IMR-90 (cell line): Measurements from ENCODE around the gene TSPAN3. TPM values are rescaled to one million over a fixed set of nuclear protein-coding genes. Genes with fewer than 3 reads are reported as not detected.

Experiments used
- ATAC-seq: fragments of 200-7000 bp; cut with Tn5 transposase; 2 replicates; pipeline ENCODE4 v1.9.1; 2020; ENCODE audit warnings: low read depth, mild to moderate bottlenecking, moderate library complexity
- BruUV-seq: library from RNA; stranded (reverse); fragments of 400-500 nt; replicated peaks from 2 replicates; lab custom pipeline; 2021; lab: Mats Ljungman, UMichigan
- CTCF ChIA-PET: fragments of 300-600 bp; formaldehyde crosslinking; extraction: SDS; loops from one replicate; lab custom pipeline; 2021; ENCODE audit warnings: antibody characterized with exemption; lab: Yijun Ruan, JAX
- POLR2A ChIA-PET: fragments of 300-600 bp; sonication (Branson Sonifier 250); formaldehyde crosslinking; loops from one replicate; lab custom pipeline; 2022; ENCODE audit warnings: antibody characterized with exemption; ENCODE audit not compliant: unreplicated experiment; lab: Charles Lee
- DNase-seq: peaks from one replicate; pipeline ENCODE4 v3.0.0; 2013
- H2AFZ ChIP-seq: replicated peaks from 2 replicates; pipeline ENCODE3; 2013; ENCODE audit warnings: low read length, mild to moderate bottlenecking; ENCODE audit not compliant: poor library complexity
- H2AK5ac ChIP-seq: 2 replicates; pipeline ENCODE4 v1.6.1; 2013; ENCODE audit warnings: low read depth, low read length, inconsistent platforms
- H2AK9ac ChIP-seq: replicated peaks from 2 replicates; pipeline ENCODE3; 2013; ENCODE audit warnings: mild to moderate bottlenecking, low read depth, low read length, moderate library complexity; ENCODE audit not compliant: poor library complexity
- H2BK120ac ChIP-seq: 2 replicates; pipeline ENCODE4 v1.6.1; 2013; ENCODE audit warnings: low read depth, low read length, inconsistent platforms
- H2BK15ac ChIP-seq: 3 replicates; pipeline ENCODE4 v1.6.1; 2013; ENCODE audit warnings: low read depth, low read length, inconsistent platforms
- H2BK20ac ChIP-seq: 2 replicates; pipeline ENCODE4 v1.6.1; 2013; ENCODE audit warnings: low read depth, mild to moderate bottlenecking, inconsistent platforms, low read length, moderate library complexity
- H2BK5ac ChIP-seq: 2 replicates; pipeline ENCODE4 v1.6.1; 2013; ENCODE audit warnings: mild to moderate bottlenecking, low read depth, low read length, inconsistent platforms; ENCODE audit not compliant: poor library complexity, severe bottlenecking
- H3K14ac ChIP-seq: replicated peaks from 2 replicates; pipeline ENCODE4 v1.6.1; 2013; ENCODE audit warnings: low read depth, low read length, inconsistent platforms
- H3K18ac ChIP-seq: 2 replicates; pipeline ENCODE4 v1.6.1; 2013; ENCODE audit warnings: low read depth, low read length, control low read depth
- H3K23ac ChIP-seq: 2 replicates; pipeline ENCODE4 v1.6.1; 2013; ENCODE audit warnings: low read depth, low read length, inconsistent platforms
- H3K27ac ChIP-seq: 2 replicates; pipeline ENCODE4 v1.5.1; 2013; ENCODE audit warnings: mild to moderate bottlenecking, control low read depth, low read length; ENCODE audit not compliant: insufficient read depth
- H3K27me3 ChIP-seq: 2 replicates; pipeline ENCODE4 v1.6.1; 2013; ENCODE audit warnings: low read length; ENCODE audit not compliant: control insufficient read depth, insufficient read depth
- H3K36me3 ChIP-seq: 2 replicates; pipeline ENCODE4 v1.6.1; 2013; ENCODE audit warnings: low read length, mixed read lengths; ENCODE audit not compliant: control insufficient read depth, insufficient read depth
- H3K4ac ChIP-seq: 2 replicates; pipeline ENCODE4 v1.6.1; 2013; ENCODE audit warnings: low read depth, low read length, inconsistent platforms
- H3K4me1 ChIP-seq: 2 replicates; pipeline ENCODE4 v1.6.1; 2013; ENCODE audit warnings: low read length, mixed read lengths; ENCODE audit not compliant: control insufficient read depth, insufficient read depth
- H3K4me2 ChIP-seq: 2 replicates; pipeline ENCODE4 v1.6.1; 2013; ENCODE audit warnings: low read depth, mild to moderate bottlenecking, control low read depth, low read length, moderate library complexity
- H3K4me3 ChIP-seq: 2 replicates; pipeline ENCODE4 v1.5.1; 2013; ENCODE audit warnings: low read depth, mild to moderate bottlenecking, control low read depth, low read length, moderate library complexity; ENCODE audit not compliant: insufficient read depth
- H3K56ac ChIP-seq: 2 replicates; pipeline ENCODE4 v1.6.1; 2013; ENCODE audit warnings: low read length, inconsistent platforms; ENCODE audit not compliant: insufficient read depth; ENCODE audit errors: extremely low read depth
- H3K79me1 ChIP-seq, 2 experiments: 2 replicates each; pipeline ENCODE4 v1.6.1; 2013; ENCODE audit warnings: low read length in 2 of 2, inconsistent platforms in 1 of 2, low read depth in 1 of 2
- H3K9ac ChIP-seq: 2 replicates; pipeline ENCODE4 v1.6.1; 2013; ENCODE audit warnings: low read depth, low read length, control low read depth
- H3K9me1 ChIP-seq: 2 replicates; pipeline ENCODE4 v1.6.1; 2013; ENCODE audit warnings: low read length, inconsistent platforms; ENCODE audit not compliant: insufficient read depth
- H3K9me3 ChIP-seq: 2 replicates; pipeline ENCODE4 v1.6.1; 2013; ENCODE audit warnings: low read length; ENCODE audit not compliant: control insufficient read depth, insufficient read depth
- H4K20me1 ChIP-seq: 2 replicates; pipeline ENCODE4 v1.6.1; 2013; ENCODE audit warnings: low read length, inconsistent platforms; ENCODE audit not compliant: insufficient read depth
- H4K5ac ChIP-seq: 2 replicates; pipeline ENCODE4 v1.6.1; 2013; ENCODE audit warnings: mild to moderate bottlenecking, low read depth, low read length, control low read depth
- H4K8ac ChIP-seq, 2 experiments: 2 replicates each; pipeline ENCODE4 v1.6.1; 2013; ENCODE audit warnings: low read depth in 2 of 2, low read length in 2 of 2, control low read depth in 1 of 2, inconsistent platforms in 1 of 2
- H4K91ac ChIP-seq: 2 replicates; pipeline ENCODE4 v1.6.1; 2013; ENCODE audit warnings: low read depth, low read length, inconsistent platforms; ENCODE audit not compliant: insufficient read depth
- BHLHE40 ChIP-seq: fragments of 150-350 bp; IDR thresholded peaks from 2 replicates; pipeline ENCODE4 v1.6.1; 2016; ENCODE audit warnings: mild to moderate bottlenecking, low read depth, low read length
- CEBPB ChIP-seq: IDR thresholded peaks from 2 replicates; pipeline ENCODE4 v1.6.1; 2012; ENCODE audit warnings: low read depth, low read length, improper control_type of control experiment
- FOS ChIP-seq: fragments of 150-350 bp; IDR thresholded peaks from 2 replicates; pipeline ENCODE4 v1.6.1; 2016; ENCODE audit warnings: low read depth, low read length
- MAFK ChIP-seq: IDR thresholded peaks from 2 replicates; pipeline ENCODE4 v1.6.1; 2012; ENCODE audit warnings: low read depth, low read length, improper control_type of control experiment
- MXI1 ChIP-seq: IDR thresholded peaks from 2 replicates; pipeline ENCODE4 v1.6.1; 2012; ENCODE audit warnings: low read depth, mild to moderate bottlenecking, low read length, moderate library complexity, borderline replicate concordance
- NFE2L2 ChIP-seq: fragments of 150-350 bp; IDR thresholded peaks from 2 replicates; pipeline ENCODE4 v1.6.1; 2016; ENCODE audit warnings: low read depth, mild to moderate bottlenecking, low read length
- POLR2A ChIP-seq: IDR thresholded peaks from 2 replicates; pipeline ENCODE4 v1.6.1; 2012; ENCODE audit warnings: mild to moderate bottlenecking, low read depth, low read length
- RAD21 ChIP-seq: IDR thresholded peaks from 2 replicates; pipeline ENCODE4 v1.6.1; 2012; ENCODE audit warnings: low read length, improper control_type of control experiment
- RCOR1 ChIP-seq: IDR thresholded peaks from 2 replicates; pipeline ENCODE4 v1.6.1; 2012; ENCODE audit warnings: mild to moderate bottlenecking, low read length, improper control_type of control experiment; ENCODE audit not compliant: insufficient replicate concordance
- RFX5 ChIP-seq: IDR thresholded peaks from 2 replicates; pipeline ENCODE4 v1.8.0; 2012; ENCODE audit warnings: low read depth, mild to moderate bottlenecking, low read length, moderate library complexity
- SMC3 ChIP-seq: fragments of 150-350 bp; IDR thresholded peaks from 2 replicates; pipeline ENCODE4 v1.6.1; 2016; ENCODE audit warnings: low read depth, mild to moderate bottlenecking, antibody characterized with exemption, low read length, moderate library complexity
- WGBS, 2 experiments: methylation state at CpG; one replicate each; pipeline versions ENCODE4 v1.1.5 to v1.1.7; 2013; ENCODE audit warnings: missing lambda C conversion rate in 2 of 2; ENCODE audit not compliant: insufficient read length in 1 of 2; ENCODE audit errors: extremely low coverage in 2 of 2; 5-methylcytosine and 5-hydroxymethylcytosine counted together
- dilution Hi-C: fragments of 300-500 bp; cut with HindIII; formaldehyde crosslinking; loops from one replicate; pipeline ENCODE4 v1.14.3; 2018; ENCODE audit warnings: low sequenced_read_pairs; ENCODE audit not compliant: unreplicated experiment
- in situ Hi-C: fragments of 300-500 bp; cut with MboI; formaldehyde crosslinking; loops from 3 replicates; pipeline ENCODE4 v1.14.3; 2019; ENCODE audit warnings: low sequenced_read_pairs, inconsistent platforms, mixed read lengths
- intact Hi-C: fragments of 100-400 bp; cut with micrococcal nuclease; formaldehyde crosslinking; loops from 2 replicates; pipeline ENCODE4 v1.10.0; 2022
- polyA plus RNA-seq, 3 experiments: library from polyadenylated mRNA; depleted of rRNA; stranded (reverse); fragments of >200 nt; gene quantifications; 2 replicates each; pipeline ENCODE4 v1.2.3, GENCODE V29; 2012; ENCODE audit warnings: low replicate concordance in 1 of 3
- total RNA-seq: library from RNA; depleted of rRNA; stranded (reverse); fragments of >200 nt; gene quantifications from 2 replicates; pipeline ENCODE4 v1.2.3, GENCODE V29; 2012
- TF ChIP-seq, protein P1 (sequence below): fragments of 150-350 bp; IDR thresholded peaks from 2 replicates; pipeline ENCODE4 v1.6.1; 2016; ENCODE audit warnings: low read depth, mild to moderate bottlenecking, low read length, moderate library complexity, borderline replicate concordance
- TF ChIP-seq, protein P2 (sequence below): conservative IDR thresholded peaks from 2 replicates; pipeline ENCODE4 v1.5.1; 2012; ENCODE audit warnings: mild to moderate bottlenecking, low read depth, low read length, improper control_type of control experiment

TSPAN3 gene
- total and polyA plus RNA-seq, 2 of the 4 experiments (the other 2 are of a cell fraction): 270 to 295 TPM

DNA sequence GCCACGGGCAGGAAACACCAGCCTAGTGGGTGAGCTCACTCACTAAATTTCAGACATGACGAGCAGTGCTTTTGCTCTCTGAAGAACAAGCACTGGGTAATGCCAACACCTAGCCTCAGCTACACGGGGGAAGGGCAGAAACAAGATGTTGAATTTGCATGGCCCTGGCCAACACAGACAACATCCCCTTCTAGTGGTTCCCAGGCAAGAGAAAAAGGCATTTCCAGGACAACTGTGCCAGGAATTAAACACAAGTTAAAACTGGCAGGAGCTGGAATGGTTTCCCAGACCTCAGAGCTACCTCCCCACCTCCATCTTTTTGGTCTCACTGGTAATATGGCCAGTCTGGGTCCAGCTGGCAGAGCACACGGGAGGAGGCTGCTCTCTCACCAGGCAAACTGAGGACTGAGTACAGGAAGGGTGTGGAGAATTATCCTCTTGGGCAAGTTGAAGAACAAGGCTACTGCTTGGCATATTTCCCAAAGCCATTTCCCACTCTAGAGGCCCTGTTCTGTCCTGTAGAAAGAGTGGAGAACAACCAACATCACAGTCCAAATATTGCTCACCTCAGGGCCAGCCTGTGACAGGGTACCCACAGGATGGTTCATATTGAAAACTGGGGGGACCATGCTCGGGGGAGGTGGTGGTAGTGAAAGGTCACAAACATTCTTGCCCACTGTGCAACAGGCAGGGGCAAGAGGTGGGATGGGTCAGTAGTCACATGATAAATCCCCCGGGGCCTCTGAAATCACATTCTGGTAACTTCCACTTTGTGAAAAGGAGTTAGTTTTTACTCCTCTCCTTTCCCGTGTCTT lies 26.5 kb downstream of the TSPAN3 start:
- ChIA-PET CTCF (interaction anchor here (1.1 kb wide), 1 partner anchor 16 kb away, joined by 3 read pairs; no protein-coding TSS in a partner anchor), POLR2A (no interaction called here)
- no peak overlapping the region for H3K14ac ChIP-seq
- no peak overlapping the region for H2BK5ac ChIP-seq
- in situ Hi-C loops: no loop called here
- DNase-seq: no peak
- WGBS, 2 experiments: 88% methylated on average over 3 of the region's 7 CpGs; no CpG with 5 or more reads in 1 of the 2 experiments
- peaks cover 16 to 31% of the 10 kb centered on the region in 2 experiments for H3K79me1 ChIP-seq
- H2AK5ac ChIP-seq: no peak overlapping the region
- no peak overlapping the region for H3K27ac ChIP-seq
- no peak overlapping the region for H2AFZ ChIP-seq
- H3K9ac ChIP-seq: no peak overlapping the region
- no peak overlapping the region for H3K18ac ChIP-seq
- no peak overlapping the region for H3K4me2 ChIP-seq
- no peak overlapping the region for H2BK20ac ChIP-seq
- H4K20me1 ChIP-seq: no peaks in the 10 kb centered on the region
- ATAC-seq: no peak
- peaks cover 3% of the 10 kb centered on the region; the same call in 1 of the 2 replicates for H3K4me1 ChIP-seq
- no peak overlapping the region for H3K4me3 ChIP-seq
- peaks cover 33% of the 10 kb centered on the region for H3K36me3 ChIP-seq
- no peak overlapping the region for H2BK15ac ChIP-seq
- H2BK120ac ChIP-seq: no peak overlapping the region
- peaks cover 12% of the 10 kb centered on the region; the same call in 1 of the 2 replicates for H3K9me1 ChIP-seq
- TF ChIP-seq, protein P1, sequence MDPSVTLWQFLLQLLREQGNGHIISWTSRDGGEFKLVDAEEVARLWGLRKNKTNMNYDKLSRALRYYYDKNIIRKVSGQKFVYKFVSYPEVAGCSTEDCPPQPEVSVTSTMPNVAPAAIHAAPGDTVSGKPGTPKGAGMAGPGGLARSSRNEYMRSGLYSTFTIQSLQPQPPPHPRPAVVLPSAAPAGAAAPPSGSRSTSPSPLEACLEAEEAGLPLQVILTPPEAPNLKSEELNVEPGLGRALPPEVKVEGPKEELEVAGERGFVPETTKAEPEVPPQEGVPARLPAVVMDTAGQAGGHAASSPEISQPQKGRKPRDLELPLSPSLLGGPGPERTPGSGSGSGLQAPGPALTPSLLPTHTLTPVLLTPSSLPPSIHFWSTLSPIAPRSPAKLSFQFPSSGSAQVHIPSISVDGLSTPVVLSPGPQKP: no peak
- TF ChIP-seq MAFK (no peak), RFX5 (no peak), SMC3 (no peak), BHLHE40 (no peak), CEBPB (no peak), MXI1 (no peak), RAD21 (no peak), POLR2A (no peak), FOS (no peak), NFE2L2 (no peak), RCOR1 (no peak)
- TF ChIP-seq, protein P2, sequence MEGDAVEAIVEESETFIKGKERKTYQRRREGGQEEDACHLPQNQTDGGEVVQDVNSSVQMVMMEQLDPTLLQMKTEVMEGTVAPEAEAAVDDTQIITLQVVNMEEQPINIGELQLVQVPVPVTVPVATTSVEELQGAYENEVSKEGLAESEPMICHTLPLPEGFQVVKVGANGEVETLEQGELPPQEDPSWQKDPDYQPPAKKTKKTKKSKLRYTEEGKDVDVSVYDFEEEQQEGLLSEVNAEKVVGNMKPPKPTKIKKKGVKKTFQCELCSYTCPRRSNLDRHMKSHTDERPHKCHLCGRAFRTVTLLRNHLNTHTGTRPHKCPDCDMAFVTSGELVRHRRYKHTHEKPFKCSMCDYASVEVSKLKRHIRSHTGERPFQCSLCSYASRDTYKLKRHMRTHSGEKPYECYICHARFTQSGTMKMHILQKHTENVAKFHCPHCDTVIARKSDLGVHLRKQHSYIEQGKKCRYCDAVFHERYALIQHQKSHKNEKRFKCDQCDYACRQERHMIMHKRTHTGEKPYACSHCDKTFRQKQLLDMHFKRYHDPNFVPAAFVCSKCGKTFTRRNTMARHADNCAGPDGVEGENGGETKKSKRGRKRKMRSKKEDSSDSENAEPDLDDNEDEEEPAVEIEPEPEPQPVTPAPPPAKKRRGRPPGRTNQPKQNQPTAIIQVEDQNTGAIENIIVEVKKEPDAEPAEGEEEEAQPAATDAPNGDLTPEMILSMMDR: no peak
- no peak overlapping the region for H3K56ac ChIP-seq
- no peak overlapping the region for H2AK9ac ChIP-seq
- dilution Hi-C loops: no loop called here
- no peak overlapping the region for H3K4ac ChIP-seq
- no peak overlapping the region for H4K5ac ChIP-seq
- H4K8ac ChIP-seq: no peak overlapping the region
- no peak overlapping the region for H3K23ac ChIP-seq
- no peaks in the 10 kb centered on the region for H3K9me3 ChIP-seq
- no peaks in the 10 kb centered on the region for H3K27me3 ChIP-seq
- BruUV-seq: no TSS peak
- intact Hi-C loops: no loop called here
- H4K91ac ChIP-seq: no peak overlapping the region
